Ishikawa (cell line): ENCODE results near the gene KCTD13.

Source experiments
- CEBPB ChIP-seq: IDR thresholded peaks from 2 replicates; pipeline ENCODE4 v1.6.1; 2012
- CREB1 ChIP-seq: IDR thresholded peaks from 2 replicates; pipeline ENCODE4 v1.6.1; 2012; ENCODE audit warnings: low read depth
- EGR1 ChIP-seq: IDR thresholded peaks from 2 replicates; pipeline ENCODE4 v1.6.1; 2012
- EP300 ChIP-seq: IDR thresholded peaks from 2 replicates; pipeline ENCODE4 v1.6.1; 2012; ENCODE audit warnings: borderline replicate concordance
- FOXM1 ChIP-seq: IDR thresholded peaks from 2 replicates; pipeline ENCODE4 v1.6.1; 2012; ENCODE audit warnings: low read depth, borderline replicate concordance
- MAX ChIP-seq: IDR thresholded peaks from 2 replicates; pipeline ENCODE4 v1.6.1; 2012
- NFIC ChIP-seq: IDR thresholded peaks from 2 replicates; pipeline ENCODE4 v1.6.1; 2012
- RAD21 ChIP-seq: IDR thresholded peaks from 2 replicates; pipeline ENCODE4 v1.6.1; 2012; ENCODE audit warnings: low read depth
- REST ChIP-seq: IDR thresholded peaks from 2 replicates; pipeline ENCODE4 v1.6.1; 2012; ENCODE audit warnings: low read depth, mild to moderate bottlenecking
- TAF1 ChIP-seq: IDR thresholded peaks from 2 replicates; pipeline ENCODE4 v1.6.1; 2012; ENCODE audit warnings: low read depth, mild to moderate bottlenecking
- TCF12 ChIP-seq: IDR thresholded peaks from 2 replicates; pipeline ENCODE4 v1.6.1; 2012; ENCODE audit warnings: low read depth
- TEAD4 ChIP-seq: IDR thresholded peaks from 2 replicates; pipeline ENCODE4 v1.6.1; 2012
- USF1 ChIP-seq: IDR thresholded peaks from 2 replicates; pipeline ENCODE4 v1.6.1; 2012
- YY1 ChIP-seq: IDR thresholded peaks from 2 replicates; pipeline ENCODE4 v1.6.1; 2012; ENCODE audit warnings: low read depth

GRCh38 chr16:29926711-29927052 lies 656 bp upstream of the KCTD13 start:
- TF ChIP-seq EP300 (no peak), TAF1 (no peak), TCF12 (no peak), CEBPB (no peak), USF1 (no peak), MAX (no peak), REST (no peak), RAD21 (no peak), YY1 (no peak), TEAD4 (no peak), FOXM1 (no peak), EGR1 (no peak), NFIC (no peak), CREB1 (no peak)
